H1 (cell line): ENCODE results near the gene STAC2. TPM values are rescaled to one million over a fixed set of nuclear protein-coding genes. Genes with fewer than 3 reads are reported as not detected.

ENCODE experiments used
- CTCF ChIA-PET: fragments of 300-600 bp; sonication (Branson Sonifier 250); formaldehyde crosslinking; loops from one replicate; lab custom pipeline; 2021; ENCODE audit not compliant: partially characterized antibody; lab: Charles Lee
- POLR2A ChIA-PET: fragments of 300-600 bp; sonication (Branson Sonifier 250); formaldehyde crosslinking; loops from one replicate; lab custom pipeline; 2021; ENCODE audit warnings: inconsistent platforms; ENCODE audit not compliant: partially characterized antibody; lab: Charles Lee
- DNase-seq, 2 experiments: peaks; one replicate each; pipeline versions ENCODE4 v3.0.0 to v3.0.0-alpha.2; 2010 to 2022; ENCODE audit warnings: low spot score in 2 of 2, low read depth in 1 of 2, mixed read lengths in 1 of 2
- FAIRE-seq: peaks from 2 replicates; lab custom pipeline; 2011; peaks lifted over from hg19 to GRCh38; lab: Jason Lieb, UNC
- H2AFZ ChIP-seq: 2 replicates; pipeline ENCODE4 v1.8.1; 2012; ENCODE audit warnings: low read length, inconsistent platforms
- H2AK5ac ChIP-seq: 2 replicates; pipeline ENCODE4 v1.6.1; 2013; ENCODE audit warnings: low read depth, low read length
- H2BK120ac ChIP-seq: replicated peaks from 2 replicates; pipeline ENCODE3; 2013; ENCODE audit warnings: low read depth, low read length, inconsistent platforms
- H2BK12ac ChIP-seq: 2 replicates; pipeline ENCODE4 v1.6.1; 2013; ENCODE audit warnings: low read depth, low read length
- H2BK15ac ChIP-seq: 2 replicates; pipeline ENCODE4 v1.6.1; 2013; ENCODE audit warnings: low read length
- H2BK20ac ChIP-seq: 2 replicates; pipeline ENCODE4 v1.6.1; 2013; ENCODE audit warnings: low read length
- H2BK5ac ChIP-seq: 2 replicates; pipeline ENCODE4 v1.6.1; 2013; ENCODE audit warnings: low read depth, low read length
- H3K14ac ChIP-seq: 2 replicates; pipeline ENCODE4 v1.6.1; 2013; ENCODE audit warnings: inconsistent platforms; ENCODE audit not compliant: insufficient read length
- H3K18ac ChIP-seq: 2 replicates; pipeline ENCODE4 v1.6.1; 2013; ENCODE audit warnings: low read length; ENCODE audit errors: extremely low read depth
- H3K23ac ChIP-seq: 2 replicates; pipeline ENCODE4 v1.6.1; 2013; ENCODE audit warnings: inconsistent platforms; ENCODE audit not compliant: insufficient read length
- H3K23me2 ChIP-seq: 2 replicates; pipeline ENCODE4 v1.6.1; 2013; ENCODE audit warnings: low read depth, low read length
- H3K27ac ChIP-seq: 2 replicates; pipeline ENCODE4 v1.6.1; 2011; ENCODE audit warnings: low read depth, low read length, inconsistent platforms
- H3K27me3 ChIP-seq, 4 experiments: replicated peaks in 1 of 4; 1 replicate in 1 of 4; 2 replicates in 3 of 4; pipeline versions ENCODE4 v1.6.1 to v1.8.1; 2011 to 2013; ENCODE audit warnings: low read length in 3 of 4, mild to moderate bottlenecking in 3 of 4, inconsistent platforms in 2 of 4, mixed read lengths in 2 of 4, moderate library complexity in 1 of 4; ENCODE audit not compliant: control insufficient read depth in 3 of 4, insufficient read depth in 3 of 4; ENCODE audit errors: extremely low read depth in 1 of 4
- H3K36me3 ChIP-seq, 4 experiments: 2 replicates each; pipeline versions ENCODE4 v1.6.1 to v1.8.1; 2011 to 2013; ENCODE audit warnings: mild to moderate bottlenecking in 4 of 4, low read length in 3 of 4, moderate library complexity in 2 of 4, control low read depth in 1 of 4, inconsistent platforms in 1 of 4; ENCODE audit not compliant: insufficient read depth in 4 of 4, control insufficient read depth in 2 of 4
- H3K4ac ChIP-seq: replicated peaks from 2 replicates; pipeline ENCODE3; 2013; ENCODE audit warnings: low read length, low read depth, mixed read lengths, inconsistent platforms; ENCODE audit not compliant: insufficient read length
- H3K4me1 ChIP-seq, 4 experiments: replicated peaks in 1 of 4; 1 replicate in 1 of 4; 2 replicates in 3 of 4; pipeline versions ENCODE4 v1.6.1 to v1.8.1; 2011 to 2013; ENCODE audit warnings: low read length in 3 of 4, inconsistent platforms in 2 of 4, mixed read lengths in 1 of 4; ENCODE audit not compliant: insufficient read depth in 4 of 4, control insufficient read depth in 3 of 4
- H3K4me2 ChIP-seq, 2 experiments: 2 replicates each; pipeline versions ENCODE4 v1.6.1 to v1.8.1; 2011 to 2013; ENCODE audit warnings: low read depth in 2 of 2, low read length in 2 of 2, control low read depth in 1 of 2, inconsistent platforms in 1 of 2, mild to moderate bottlenecking in 1 of 2; ENCODE audit not compliant: insufficient read depth in 1 of 2
- H3K4me3 ChIP-seq, 4 experiments: fragments of 200-600, 300-600 bp in 1 of 4; sonication (generic), shearing (Covaris generic), sonication (Bioruptor Twin) in 1 of 4; 2 replicates each; pipeline versions ENCODE4 v1.5.1 to v1.8.1; 2011 to 2016; ENCODE audit warnings: low read length in 4 of 4, low read depth in 3 of 4, control low read depth in 2 of 4, inconsistent platforms in 2 of 4, mild to moderate bottlenecking in 2 of 4, mixed read lengths in 1 of 4, moderate library complexity in 1 of 4; ENCODE audit not compliant: insufficient read depth in 2 of 4; ENCODE audit errors: extremely low read depth in 1 of 4
- H3K56ac ChIP-seq: replicated peaks from 2 replicates; pipeline ENCODE3; 2013; ENCODE audit warnings: low read depth, mild to moderate bottlenecking, mixed read lengths, low read length, inconsistent platforms; ENCODE audit not compliant: insufficient read length
- H3K79me1 ChIP-seq: 2 replicates; pipeline ENCODE4 v1.6.1; 2013; ENCODE audit warnings: low read depth, low read length, control low read depth
- H3K79me2 ChIP-seq, 2 experiments: 2 replicates each; pipeline versions ENCODE4 v1.6.1 to v1.8.1; 2012 to 2013; ENCODE audit warnings: low read length in 2 of 2, mild to moderate bottlenecking in 2 of 2, inconsistent platforms in 1 of 2; ENCODE audit not compliant: insufficient read depth in 2 of 2, control insufficient read depth in 1 of 2
- H3K9ac ChIP-seq, 4 experiments: replicated peaks in 1 of 4; 1 replicate in 1 of 4; 2 replicates in 3 of 4; pipeline versions ENCODE4 v1.6.1 to v1.8.1; 2011 to 2013; ENCODE audit warnings: low read depth in 3 of 4, low read length in 3 of 4, control low read depth in 2 of 4, mild to moderate bottlenecking in 2 of 4, moderate library complexity in 2 of 4, inconsistent platforms in 1 of 4; ENCODE audit errors: extremely low read depth in 1 of 4
- H3K9me3 ChIP-seq, 2 experiments: 2 replicates each; pipeline versions ENCODE4 v1.6.1 to v1.8.1; 2012 to 2013; ENCODE audit warnings: mild to moderate bottlenecking in 2 of 2, moderate library complexity in 2 of 2, control low read depth in 1 of 2, inconsistent platforms in 1 of 2, low read depth in 1 of 2, low read length in 1 of 2, mixed read lengths in 1 of 2; ENCODE audit not compliant: insufficient read depth in 2 of 2
- H4K20me1 ChIP-seq, 2 experiments: replicated peaks in 1 of 2; 2 replicates each; pipeline versions ENCODE3 to v1.8.1; 2011 to 2013; ENCODE audit warnings: inconsistent platforms in 2 of 2, low read length in 2 of 2, mild to moderate bottlenecking in 1 of 2; ENCODE audit not compliant: insufficient read depth in 2 of 2, control insufficient read depth in 1 of 2
- H4K5ac ChIP-seq: 2 replicates; pipeline ENCODE4 v1.6.1; 2013; ENCODE audit warnings: low read length, low read depth, mixed read lengths, inconsistent platforms; ENCODE audit not compliant: insufficient read length
- H4K8ac ChIP-seq: 2 replicates; pipeline ENCODE4 v1.8.0; 2013; ENCODE audit warnings: mild to moderate bottlenecking, moderate library complexity, low read length, inconsistent platforms; ENCODE audit not compliant: insufficient read depth; ENCODE audit errors: extremely low read depth
- H4K91ac ChIP-seq: replicated peaks from 2 replicates; pipeline ENCODE3; 2013; ENCODE audit warnings: low read length, mixed read lengths, inconsistent platforms; ENCODE audit not compliant: insufficient read length
- EGR1 ChIP-seq: IDR thresholded peaks from 2 replicates; pipeline ENCODE4 v1.6.1; 2011; ENCODE audit warnings: low read depth, low read length, borderline replicate concordance
- SP2 ChIP-seq: IDR thresholded peaks from 2 replicates; pipeline ENCODE4 v1.6.1; 2012; ENCODE audit warnings: mild to moderate bottlenecking, low read length, inconsistent platforms
- WGBS, 2 experiments: shearing (Covaris generic) in 1 of 2; methylation state at CpG; one replicate each; pipeline versions ENCODE4 v1.1.6 to v1.1.7; 2013 to 2015; ENCODE audit warnings: low lambda C conversion rate in 2 of 2, mixed read lengths in 2 of 2, inconsistent platforms in 1 of 2, low coverage in 1 of 2, missing lambda C conversion rate in 1 of 2; ENCODE audit not compliant: insufficient replicate concordance in 2 of 2, insufficient coverage in 1 of 2, insufficient read length in 1 of 2; ENCODE audit errors: extremely low coverage in 1 of 2, missing lambda C conversion rate in 1 of 2; 5-methylcytosine and 5-hydroxymethylcytosine counted together
- polyA plus RNA-seq, 7 experiments: library from polyadenylated mRNA; depleted of rRNA in 3 of 7; stranded (reverse) in 5 of 7; unstranded in 2 of 7; fragments of >200 nt in 5 of 7; fragments of 200-250 nt in 2 of 7; gene quantifications; 1 replicate in 5 of 7; 2 replicates in 1 of 7; 4 replicates in 1 of 7; pipeline versions ENCODE4 v1.2.1 to v1.2.3, GENCODE V29; 2011 to 2013; ENCODE audit warnings: missing spikeins in 2 of 7, mixed read lengths in 2 of 7
- total RNA-seq: library from RNA; stranded (reverse); fragmentation: NEBNext Ultra II Directional; extraction: Animal tissue kit (Norgen Biotek cat#: 25700); gene quantifications from 2 replicates; pipeline ENCODE4 v1.2.1, GENCODE V29; 2021

STAC2 gene
- total and polyA plus RNA-seq, 2 of the 8 experiments (the other 6 are each of a cell fraction or from before 2014, with no cell fraction given): 1.5 to 6.0 TPM

DNA sequence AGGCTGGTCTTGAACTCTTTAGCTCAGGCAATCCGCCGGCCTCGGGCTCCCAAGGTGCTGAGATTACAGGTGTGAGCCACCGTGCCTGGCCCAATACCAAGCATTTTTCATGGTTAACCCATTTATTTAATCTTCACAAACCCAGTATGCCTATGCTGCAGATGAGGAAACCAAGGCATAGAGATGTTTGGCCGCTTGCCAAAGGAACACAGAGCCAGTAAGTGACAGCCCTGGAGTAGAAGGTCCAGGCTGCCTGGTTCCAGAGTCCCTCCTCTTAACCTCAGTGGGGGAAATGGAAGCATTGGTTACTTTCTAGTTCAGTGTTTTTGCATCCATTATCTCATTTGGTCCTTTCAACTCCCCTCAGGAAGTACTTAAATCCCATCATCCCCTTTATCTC is 44.4 kb downstream of the STAC2 start:
- H2AK5ac ChIP-seq: no peak overlapping the region
- H3K14ac ChIP-seq: no peak overlapping the region
- no peak overlapping the region for H3K4ac ChIP-seq
- no peak overlapping the region for H2BK15ac ChIP-seq
- FAIRE-seq (no peak), DNase-seq (no peak)
- H3K4me1 ChIP-seq: peaks cover 0 to 3% (median 0%) of the 10 kb centered on the region in 4 experiments; a peak in 1 of 7 replicates
- peaks cover 0 to 12% of the 10 kb centered on the region in 2 experiments for H4K20me1 ChIP-seq
- no peak overlapping the region for H4K5ac ChIP-seq
- no peak overlapping the region for H3K56ac ChIP-seq
- H2BK5ac ChIP-seq: no peak overlapping the region
- POLR2A ChIA-PET: interaction anchor here (2.5 kb wide), 1 partner anchor 22 kb away, joined by 10 read pairs; no protein-coding TSS in a partner anchor
- H3K79me1 ChIP-seq: no peaks in the 10 kb centered on the region; the same call in 1 of the 2 replicates
- no peaks in the 10 kb centered on the region for H3K23me2 ChIP-seq
- H3K79me2 ChIP-seq: no peaks in the 10 kb centered on the region
- H3K18ac ChIP-seq: no peak overlapping the region
- no peaks in the 10 kb centered on the region for H3K9me3 ChIP-seq
- no peak overlapping the region for H4K8ac ChIP-seq
- no peaks in the 10 kb centered on the region for H3K27me3 ChIP-seq
- no peak overlapping the region for H2BK20ac ChIP-seq
- H3K23ac ChIP-seq: no peak overlapping the region
- H3K4me2 ChIP-seq: no peak overlapping the region
- CTCF ChIA-PET: interaction anchor here (1.1 to 3.7 kb wide), 2 partner anchors 13 to 40 kb away, joined by 5 to 21 read pairs; no protein-coding TSS in a partner anchor
- H3K36me3 ChIP-seq: peaks cover 23 to 49% (median 30%) of the 10 kb centered on the region in 4 experiments
- no peak overlapping the region for H4K91ac ChIP-seq
- no peak overlapping the region for H2BK120ac ChIP-seq
- no peak overlapping the region for H3K9ac ChIP-seq
- H2AFZ ChIP-seq: no peak overlapping the region
- WGBS, 2 experiments: 90% methylated on average over 5 of the region's 5 CpGs; no CpG with 5 or more reads in 1 of the 2 experiments
- no peak overlapping the region for H3K27ac ChIP-seq
- no peak overlapping the region for H2BK12ac ChIP-seq
- no peak overlapping the region for H3K4me3 ChIP-seq
- TF ChIP-seq SP2: no peak
- no peak for TF ChIP-seq EGR1
